Superior temporal gyrus (tissue), 1 donor: Measurements from ENCODE around the gene COL8A2.
A peak's percentile ranks its signal among the peaks of the same experiment; 100 is the strongest.

Experiments
- DNase-seq: peaks from one replicate; pipeline ENCODE4 v3.0.0-alpha.2; 2016; ENCODE audit errors: extremely low spot score

Gene COL8A2

DNA sequence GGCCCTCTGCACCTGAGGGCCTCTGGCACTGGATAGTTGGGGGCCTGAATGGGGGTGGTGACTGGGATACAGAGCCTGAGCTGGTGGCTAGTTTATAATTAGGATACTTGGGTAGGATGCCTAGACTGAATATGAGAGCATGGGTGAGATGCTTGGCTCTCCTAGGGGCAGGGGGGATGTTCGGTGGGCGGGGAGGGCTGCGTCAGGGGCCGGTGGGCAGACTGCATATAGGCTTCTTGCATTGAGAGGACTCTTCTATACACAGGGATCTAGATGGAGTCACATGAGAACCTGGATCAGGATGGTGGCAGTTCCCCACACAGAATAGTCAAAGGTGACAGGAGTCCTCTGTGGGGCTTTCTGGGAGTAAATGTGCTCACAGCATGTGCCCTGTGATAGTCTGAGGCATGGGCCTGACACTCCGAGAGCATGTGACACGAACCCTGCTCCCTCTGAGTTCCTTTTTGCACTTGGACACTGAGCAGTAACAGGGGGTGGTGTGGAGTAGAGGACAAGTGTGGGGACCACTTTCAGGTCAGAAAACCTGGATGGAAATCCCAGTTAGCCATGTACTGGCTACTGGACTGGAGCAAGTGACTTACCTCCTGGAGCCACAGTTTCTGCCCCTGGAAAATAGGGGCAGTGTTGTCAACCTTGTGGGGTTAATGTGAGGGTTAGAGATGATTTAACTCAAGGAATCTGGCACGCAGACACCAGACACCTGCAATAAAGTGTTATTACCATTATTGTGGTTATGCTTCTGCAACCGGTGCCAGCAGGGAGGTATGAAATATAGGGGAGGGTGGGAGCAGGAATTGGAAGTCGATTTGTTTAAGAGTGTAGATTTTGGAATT lies 33.2 kb upstream of the COL8A2 start:
- DNase-seq, result peak; percentile 53

DNA sequence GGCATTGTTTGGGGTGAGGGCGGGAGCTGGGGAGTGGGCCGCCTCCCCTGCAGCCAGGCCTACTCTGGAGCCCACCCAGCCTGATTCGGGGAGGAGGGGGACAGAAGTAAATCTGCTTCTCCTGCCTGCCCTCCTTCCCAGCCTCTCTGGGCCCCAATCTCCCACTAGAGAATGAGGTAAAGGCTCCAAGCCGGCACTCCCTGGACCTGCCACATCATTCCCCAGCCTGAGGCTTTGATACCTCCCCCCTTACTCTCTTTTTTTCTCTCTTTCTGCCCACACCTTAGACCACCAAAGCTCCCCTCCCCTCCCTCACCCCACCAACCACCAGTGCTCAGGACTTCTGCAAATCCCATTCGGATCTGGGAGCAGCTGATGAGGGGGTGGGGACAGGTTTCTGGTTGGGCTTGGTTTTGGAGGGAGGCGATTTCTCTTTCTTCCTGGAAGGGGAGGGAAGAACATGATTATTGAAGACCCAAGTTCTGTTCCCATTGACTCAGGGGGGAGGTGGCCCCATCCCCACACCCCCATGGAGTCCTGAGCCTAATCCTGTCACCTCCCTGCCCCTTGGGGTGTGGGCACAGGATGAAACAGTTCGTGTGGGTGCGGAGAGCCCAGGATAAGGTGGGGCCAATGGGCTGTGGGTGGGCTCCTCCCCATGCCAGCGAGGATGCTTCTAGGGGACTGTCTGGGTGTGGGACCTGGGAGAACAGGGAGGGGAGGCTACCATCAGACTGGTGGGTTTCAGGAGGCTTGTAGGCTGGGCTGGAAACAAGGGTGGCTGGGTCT lies 32.3 kb upstream of the COL8A2 start:
- peak; percentile 40 for DNase-seq

DNA sequence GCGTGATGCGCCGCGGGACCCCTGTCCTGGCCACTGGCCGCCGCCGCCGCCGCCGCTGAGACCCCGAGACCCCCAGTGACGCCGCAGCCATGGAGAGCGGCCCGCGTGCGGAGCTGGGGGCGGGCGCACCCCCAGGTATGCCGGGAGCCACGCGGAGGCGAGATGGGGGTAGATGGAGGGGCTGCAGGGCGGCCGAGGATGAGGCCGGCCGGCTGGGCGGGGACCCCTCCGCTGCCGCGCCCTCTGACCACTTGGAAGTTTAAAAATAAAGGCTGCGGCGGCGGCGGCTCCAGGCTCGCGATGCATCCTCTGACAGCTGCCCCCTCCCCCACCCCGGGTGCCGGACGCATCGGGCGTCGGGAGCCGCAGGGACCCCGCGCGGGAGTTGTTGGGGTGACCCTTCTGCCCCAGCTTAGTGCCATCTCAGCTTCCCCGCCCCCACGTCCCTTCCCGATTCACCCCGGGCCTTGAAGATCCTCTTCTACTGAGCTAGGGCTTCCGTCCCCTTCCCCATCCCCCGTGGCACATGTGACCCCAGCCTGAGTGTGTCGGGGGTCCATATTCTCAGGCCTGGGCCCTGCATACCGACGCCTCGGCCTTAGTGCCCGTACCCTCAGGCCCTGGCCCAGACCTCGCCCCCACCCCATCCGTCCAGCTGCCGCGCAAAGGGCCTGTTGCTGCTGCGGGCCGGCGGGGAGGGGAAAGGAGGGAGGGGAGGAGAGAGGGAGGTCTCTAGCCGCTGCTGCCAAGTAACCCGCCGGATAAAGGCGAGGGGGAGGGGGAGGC lies 31.5 kb upstream of the COL8A2 start:
- DNase-seq, result peak; percentile 70

DNA sequence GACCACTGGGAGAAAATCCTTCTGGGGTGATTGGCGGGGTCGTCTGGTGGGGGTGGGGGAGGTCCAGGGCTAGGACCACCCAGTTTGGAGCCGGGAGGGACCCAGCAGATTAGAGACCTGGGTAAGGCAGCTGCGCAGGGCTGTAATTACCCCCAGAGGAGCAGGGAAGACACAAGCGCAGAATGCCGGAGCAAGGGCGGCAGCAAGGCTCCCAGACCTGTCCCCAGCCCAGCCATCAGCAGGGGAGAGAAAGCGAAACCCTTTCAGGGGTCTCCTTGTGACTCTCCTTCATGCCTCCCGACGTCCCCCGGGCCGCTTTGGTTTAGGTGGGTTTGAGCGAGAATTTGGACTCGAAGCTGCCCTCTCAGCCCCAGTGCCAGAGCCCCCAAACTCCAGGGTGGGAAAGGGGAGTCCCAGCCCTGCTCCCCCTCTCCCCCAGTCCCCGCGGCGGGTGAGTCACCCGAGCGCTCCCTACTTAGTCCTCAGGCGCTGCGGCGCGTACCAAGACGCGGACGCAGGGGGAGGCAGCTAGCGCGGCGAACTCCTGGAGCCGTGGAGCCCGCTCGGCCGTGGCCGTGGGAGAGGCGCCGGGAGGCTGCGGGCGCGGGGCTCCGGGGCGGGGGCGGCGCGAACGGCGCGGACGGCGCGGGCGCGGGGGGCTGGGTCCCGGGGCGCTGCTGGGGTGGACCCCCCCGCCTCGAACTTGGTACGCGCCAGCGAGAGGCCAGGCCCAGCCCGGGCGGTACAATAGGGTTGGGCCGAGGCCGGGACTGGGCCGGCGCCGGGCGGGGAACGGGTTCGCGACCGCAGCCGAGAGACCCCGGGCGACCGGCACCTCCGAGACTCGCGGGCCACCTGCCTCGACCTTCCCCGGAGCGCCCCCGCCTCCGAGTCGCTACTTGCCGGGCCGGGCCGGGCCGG lies 30.6 kb upstream of the COL8A2 start, which contains the start of gene MAP7D1:
Gene MAP7D1, plus strand, starts transcription at position 753 of the 921 bp plus-strand sequence. CDS start 258 bp downstream, outside the sequence.
- peak; percentile 88 for DNase-seq

DNA sequence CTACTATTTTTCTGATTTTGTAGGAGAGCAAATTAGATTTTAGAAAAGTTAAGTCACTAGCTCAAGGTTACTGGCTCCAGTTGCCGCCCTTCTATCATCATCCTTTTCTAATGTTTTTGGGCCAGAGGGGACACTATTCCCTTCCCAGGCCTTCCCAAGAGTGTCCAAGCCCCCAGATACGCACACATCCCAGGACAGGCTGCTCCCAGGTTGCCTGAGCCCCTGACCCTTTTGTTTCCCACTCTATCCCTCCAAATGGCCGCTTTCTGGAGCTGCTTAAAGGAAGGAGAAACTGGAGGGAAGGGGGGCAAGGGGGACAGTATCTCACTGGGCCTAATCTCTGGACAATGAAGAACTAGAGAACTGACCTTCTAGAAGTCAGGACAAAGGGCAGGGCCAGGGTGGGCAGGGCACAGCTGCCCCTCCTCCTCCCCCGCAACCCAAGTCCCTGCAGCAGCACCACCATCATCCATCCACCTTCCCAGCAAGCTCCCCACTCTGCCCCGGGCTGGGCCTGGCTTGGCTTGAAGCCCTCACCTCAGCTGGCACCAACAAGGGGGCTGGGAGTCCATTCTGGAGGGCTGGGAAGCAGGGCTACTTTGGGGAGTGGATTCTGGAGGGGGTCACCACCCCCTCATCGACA lies 29.9 kb upstream of the COL8A2 start:
- DNase-seq, result no peak

DNA sequence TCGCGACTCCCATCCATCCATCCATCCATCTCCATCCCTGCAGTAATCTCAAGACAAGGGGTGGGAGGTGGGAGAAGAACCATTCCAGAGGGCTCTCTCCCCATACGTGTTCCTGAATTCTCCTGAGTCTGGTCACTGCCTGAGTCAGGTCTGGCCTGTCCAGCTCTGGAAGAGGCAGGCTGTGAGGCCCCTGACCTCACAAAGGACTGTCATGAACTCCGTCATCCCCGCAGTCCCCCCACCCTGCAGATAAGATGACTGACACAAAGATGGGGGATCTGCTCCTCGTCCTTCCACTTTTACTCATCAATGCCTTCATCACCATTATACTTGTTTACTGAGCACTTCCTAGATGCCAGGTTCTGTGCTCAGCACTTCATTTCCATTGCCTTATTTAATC lies 29.3 kb upstream of the COL8A2 start:
- no peak for DNase-seq

DNA sequence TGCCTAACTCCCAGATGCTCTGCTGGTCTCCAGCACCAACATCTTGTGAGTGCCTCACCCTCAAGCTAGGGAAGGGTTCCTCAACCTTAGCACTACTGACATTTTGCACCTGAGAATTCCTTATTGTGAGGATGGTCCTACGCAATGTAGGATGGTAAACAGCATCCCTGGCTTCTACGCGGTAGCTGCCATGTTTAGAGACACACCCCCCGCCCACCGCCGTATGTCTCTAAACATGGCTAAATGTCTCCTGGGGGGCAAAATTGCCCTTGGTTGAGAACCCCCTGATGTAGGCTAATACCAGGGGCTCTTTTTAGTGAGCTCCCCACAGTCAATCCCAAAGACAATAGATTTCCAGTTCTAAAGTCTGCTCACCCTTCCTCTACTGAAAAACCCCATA lies 28.5 kb upstream of the COL8A2 start:
- no peak for DNase-seq

DNA sequence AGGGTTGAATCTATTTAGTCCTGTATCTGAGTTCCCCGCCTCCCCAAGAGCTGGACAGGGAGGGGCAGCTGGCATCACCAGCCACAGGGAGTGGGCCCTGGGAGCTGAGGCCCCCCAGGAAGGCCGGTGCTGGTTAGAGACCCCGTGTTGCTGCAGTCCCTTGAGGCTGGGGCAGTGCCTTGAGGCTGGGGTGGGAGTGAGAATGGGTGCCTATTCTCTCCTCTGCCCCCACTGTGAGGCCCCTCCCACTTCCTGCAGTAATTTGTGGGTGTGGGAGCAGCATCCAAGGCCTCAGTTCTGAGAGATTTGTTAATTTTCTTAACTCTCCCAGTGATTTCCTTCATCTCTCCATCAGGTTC lies 26.8 kb upstream of the COL8A2 start:
- no peak for DNase-seq

DNA sequence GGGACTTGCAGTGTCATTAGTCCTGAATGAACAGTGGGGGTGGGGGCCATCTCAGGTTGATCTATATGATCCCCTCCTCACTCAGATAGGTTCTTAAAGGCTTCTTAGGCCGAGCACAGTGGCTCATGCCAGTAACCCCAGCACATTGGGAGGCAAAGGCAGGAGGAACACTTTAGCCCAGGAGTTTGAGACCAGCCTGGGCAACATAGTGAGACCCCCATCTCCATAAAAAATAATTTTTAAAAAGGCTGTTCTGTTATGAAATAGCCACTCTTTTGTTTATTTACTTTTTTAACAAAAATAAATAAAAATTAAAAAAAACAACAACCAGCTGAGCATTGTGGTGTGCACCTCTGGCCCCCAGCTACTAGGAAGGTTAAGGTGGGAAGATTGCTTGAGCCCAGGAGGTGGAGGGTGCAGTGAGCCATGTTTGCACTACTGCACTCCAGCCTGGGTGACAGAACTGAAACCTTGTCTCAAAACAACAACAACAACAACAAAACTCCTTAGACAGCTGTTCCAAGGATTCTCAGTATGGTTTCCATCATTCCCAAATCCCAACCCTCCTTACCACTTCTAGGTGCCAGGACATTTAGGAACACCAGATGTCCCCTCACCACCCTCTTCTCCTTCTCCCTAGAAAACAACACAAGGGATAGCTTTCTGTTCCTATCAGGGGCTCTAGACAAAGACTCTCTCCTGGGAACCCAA lies 26.3 kb upstream of the COL8A2 start:
- no peak for DNase-seq

DNA sequence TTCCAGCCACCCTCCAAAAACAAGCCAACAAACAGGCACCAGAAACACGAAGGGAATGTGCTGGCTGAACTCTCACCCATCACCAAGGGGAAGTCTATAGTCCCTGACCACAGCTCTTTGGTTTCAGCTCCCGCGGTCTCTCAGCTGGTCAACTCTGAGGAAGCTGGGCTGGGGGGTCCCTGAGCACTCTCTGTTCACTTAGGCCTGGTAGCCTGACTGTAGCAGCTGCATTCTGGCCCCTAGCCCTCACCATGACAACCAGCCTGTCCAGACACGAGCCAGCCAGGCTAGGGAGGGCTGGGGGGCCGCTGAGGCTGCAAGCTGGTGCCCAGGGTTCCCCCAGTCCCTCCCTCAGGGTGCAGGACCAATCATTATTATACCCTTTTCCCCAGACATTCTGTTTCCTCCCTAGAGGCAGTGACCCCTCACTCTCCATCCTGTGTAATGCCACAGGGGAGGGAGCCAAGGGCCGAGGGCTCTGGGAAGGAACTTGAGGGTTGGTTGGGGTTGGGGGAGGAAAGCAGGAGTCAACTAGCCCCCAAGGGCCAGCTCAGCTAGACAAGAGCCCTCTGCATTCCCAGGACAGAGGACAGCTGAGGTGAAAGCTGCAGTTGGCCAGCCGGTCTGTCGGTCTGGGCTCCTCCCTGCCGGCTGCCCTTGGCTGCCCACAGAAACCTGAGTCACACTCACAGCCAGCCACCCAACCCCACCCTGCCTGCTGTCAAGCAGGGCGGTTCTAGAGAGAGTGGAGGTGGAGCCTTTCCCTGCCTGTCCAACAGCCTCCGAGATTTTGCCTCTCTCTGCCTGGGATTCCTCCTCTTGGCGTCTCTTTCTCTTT lies 25.5 kb upstream of the COL8A2 start:
- DNase-seq, result peak; percentile 74

DNA sequence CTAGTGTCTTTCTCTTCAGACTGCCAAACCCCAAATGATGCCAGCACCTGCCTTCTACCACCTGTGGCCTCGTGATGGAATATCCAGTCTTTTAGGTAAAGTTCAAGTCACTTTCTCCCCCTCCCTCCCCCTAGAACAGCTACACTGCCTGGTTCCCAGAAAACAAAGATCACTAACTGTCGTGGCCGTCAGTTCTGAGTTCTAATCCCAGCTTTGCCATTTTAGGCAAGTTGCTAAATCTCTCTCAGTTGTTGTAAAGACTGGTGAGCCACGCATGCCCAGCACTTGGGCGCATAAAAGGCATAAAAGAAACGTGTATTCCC lies 24.9 kb upstream of the COL8A2 start:
- no peak for DNase-seq

DNA sequence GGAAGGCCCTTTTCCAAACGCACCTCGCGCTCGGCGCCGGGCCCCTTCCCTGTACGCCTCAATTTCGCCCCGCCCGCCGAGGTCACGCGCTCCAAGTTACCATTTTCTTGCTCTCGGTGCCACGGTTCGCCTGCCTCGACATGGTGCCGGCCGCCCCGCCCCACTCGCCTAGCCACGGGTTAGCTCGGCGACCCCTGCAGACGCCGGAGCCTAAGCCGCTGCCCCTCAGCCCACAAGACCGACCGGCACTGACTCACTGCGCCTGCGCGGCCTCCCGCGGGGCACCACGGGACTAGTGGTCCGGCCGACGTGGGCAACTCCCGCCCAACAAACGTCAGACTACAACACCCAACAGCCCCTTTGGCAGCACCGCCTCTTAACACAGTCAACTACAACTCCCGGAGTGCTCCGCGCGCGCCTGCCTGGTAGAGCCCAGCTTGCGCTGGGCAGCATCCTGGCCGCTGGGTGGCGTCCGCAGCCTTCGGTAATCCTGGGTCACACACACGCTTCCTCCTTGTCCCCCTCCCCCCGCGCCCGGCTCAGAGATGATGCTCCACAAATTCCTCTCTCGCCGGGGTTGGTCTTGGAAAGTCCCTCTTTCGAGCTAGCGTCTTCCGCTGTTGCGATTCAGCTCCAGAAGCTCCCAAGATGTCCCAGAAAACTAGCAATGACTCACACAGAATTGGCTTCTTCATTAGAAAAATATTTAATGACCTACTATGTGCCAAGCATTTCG lies 24.4 kb upstream of the COL8A2 start, which contains the start of gene TRAPPC3:
Gene TRAPPC3, minus strand, starts transcription at position 250 of the 736 bp plus-strand sequence. Its CDS starts 108 bp downstream, at position 142.
- DNase-seq, result peak; percentile 100

DNA sequence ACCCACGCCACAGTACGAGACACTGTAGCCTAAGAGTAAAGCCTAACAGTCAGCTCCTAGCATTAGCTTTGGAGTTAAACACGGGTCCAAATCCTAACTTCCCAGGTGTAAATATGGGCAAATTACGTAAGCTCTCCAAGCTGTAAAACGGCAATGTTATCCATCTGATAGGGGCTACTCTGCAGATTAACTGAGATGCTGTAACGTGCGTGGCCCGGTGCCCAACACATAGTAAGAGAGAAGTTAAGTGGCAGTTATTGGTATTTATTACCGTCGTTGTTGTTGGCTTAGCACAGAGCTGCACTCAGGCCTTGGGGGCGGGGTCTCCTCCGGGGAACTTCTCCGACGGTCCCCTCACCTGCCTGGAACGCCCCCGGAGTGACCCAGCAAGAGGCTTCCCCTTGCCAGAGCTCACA lies 23.8 kb upstream of the COL8A2 start:
- DNase-seq, result peak; percentile 24

DNA sequence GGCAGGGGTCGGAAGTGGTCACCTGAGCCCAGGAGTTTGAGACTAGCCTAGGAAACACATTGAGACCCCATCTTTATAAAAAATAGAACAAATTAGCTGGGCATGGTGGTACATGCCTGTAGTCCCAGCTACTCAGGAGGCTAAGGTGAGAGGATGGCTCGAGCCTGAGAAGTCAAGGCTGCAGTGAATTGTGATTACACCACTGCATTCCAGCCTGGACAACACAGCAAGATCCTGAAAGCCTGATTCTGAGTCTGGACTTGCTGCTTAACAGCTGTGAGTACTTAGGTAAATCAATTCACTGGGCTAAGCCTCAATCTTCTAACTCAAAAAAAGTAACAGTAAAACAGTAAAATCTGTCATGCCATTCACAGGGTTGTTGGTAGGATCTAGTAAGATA lies 19.4 kb upstream of the COL8A2 start:
- peak; percentile 4 for DNase-seq

DNA sequence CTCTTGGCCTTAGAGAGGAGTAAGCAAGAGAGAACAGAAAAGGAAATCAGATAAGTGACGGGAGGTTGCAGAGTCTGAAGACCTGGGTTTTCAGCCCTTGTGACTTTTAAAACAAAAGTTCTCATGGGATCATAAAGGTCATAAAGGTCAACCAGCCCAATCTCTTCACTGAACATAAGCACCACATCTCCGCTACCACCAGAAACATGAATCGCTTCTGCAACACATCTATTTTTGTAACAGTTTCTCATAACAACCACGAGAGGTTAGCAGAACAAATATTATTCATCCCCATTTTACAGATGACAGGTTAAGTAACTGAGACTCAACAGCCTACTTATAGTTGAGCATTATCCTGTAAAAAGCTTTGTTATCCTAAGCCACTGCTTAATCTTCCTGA lies 18.4 kb upstream of the COL8A2 start:
- peak; percentile 6 for DNase-seq

DNA sequence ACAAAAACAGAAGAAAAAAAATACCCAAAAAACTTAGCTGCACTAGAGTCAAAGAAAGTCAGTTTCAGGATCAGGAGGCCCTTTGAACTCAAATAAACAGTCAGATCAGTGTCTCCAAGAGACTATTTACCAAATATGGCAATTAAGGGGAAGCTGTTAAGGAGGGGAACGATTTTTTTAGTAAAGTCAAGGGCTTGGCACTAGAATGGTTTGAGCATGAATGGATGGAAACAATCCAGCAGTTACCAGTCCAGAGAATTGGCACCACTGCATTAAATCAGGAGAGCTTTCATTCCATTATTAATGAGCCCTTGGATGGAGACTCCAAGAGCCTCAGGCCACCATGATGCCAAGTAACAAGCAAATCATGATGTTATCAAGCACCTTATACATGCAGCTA lies 17.1 kb upstream of the COL8A2 start:
- DNase-seq, result peak; percentile 36

DNA sequence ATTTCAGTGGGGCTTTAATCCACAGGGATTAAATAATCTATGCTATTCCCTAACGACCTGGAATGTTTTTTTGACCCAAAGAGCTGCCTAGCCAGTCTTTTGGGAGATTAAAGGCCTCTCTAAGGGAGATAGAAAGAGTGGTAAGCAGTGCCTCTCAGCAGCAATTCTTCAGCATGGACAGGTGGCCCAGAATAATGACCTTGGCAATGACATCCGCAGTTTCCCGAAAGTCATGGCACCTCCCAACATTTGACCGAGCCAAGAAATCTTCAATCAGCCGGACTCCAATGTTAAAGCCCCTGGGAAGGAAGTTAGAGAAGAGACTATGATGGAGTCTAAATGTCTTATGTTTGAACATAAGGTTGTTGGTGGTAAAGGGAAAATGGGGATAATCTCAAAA lies 14.5 kb upstream of the COL8A2 start:
- no peak for DNase-seq

DNA sequence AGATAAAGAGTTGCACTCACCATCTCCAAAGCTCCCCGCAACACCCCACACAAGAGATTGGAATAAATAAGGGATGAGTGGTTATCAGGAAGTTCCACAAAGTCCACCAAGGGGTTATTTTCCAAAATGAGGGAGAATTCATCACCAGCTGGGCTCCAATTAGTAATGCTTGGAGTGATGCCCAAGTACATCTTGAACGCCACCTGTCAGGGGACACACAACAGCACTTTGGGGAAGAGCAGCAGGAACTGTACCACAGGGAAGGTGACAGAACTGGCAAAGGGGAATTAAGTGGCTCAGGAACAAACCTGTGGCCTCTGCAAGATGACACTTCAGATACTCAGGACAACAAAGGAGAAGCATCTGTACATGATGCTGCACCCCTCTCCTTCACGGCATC lies 12.8 kb upstream of the COL8A2 start:
- DNase-seq, result no peak
